ENCODE measurements around the gene VAC14.
A peak's percentile ranks its signal among the peaks of the same experiment; 100 is the strongest.

VAC14 gene

DNA sequence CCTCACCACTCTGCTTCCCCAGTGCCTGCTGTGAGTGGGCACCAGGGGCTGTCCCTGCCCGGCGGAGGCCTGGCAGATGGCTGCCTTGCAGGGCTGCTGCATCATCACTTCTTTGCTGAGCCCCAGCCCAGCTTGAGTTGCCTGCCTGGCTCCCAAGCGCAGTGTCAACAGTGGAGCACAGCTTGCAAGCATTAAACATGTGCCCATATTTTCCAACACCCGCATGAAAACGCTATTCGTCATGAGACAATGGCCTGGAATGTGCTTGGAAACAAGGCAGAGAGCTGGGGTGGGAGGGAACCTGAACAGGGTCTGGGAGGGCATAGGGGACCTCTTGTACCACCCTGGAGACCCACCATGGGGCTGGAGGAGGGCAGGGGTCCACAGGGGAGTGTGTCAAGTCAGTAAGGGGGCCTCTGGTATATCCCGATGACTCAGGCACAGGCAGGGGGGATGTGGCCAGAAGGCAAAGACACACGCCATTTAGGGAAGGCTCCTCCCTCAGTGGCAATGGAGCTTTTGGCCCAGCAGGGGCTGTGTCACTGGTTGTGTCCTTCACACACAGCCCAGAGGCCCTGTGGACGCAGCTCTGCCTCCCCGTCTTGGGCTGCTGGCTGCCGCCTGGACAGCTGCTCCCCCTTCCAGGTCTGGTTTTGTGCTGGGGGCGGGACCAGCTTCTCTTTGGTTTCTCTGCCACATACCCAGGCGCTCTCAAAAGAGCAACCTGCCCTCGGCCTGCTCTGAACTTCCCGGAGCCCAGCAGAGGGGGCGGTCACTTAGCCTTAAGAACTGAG lies 97.7 kb downstream of the VAC14 start:
- DNase-seq: peak; percentile 31

DNA sequence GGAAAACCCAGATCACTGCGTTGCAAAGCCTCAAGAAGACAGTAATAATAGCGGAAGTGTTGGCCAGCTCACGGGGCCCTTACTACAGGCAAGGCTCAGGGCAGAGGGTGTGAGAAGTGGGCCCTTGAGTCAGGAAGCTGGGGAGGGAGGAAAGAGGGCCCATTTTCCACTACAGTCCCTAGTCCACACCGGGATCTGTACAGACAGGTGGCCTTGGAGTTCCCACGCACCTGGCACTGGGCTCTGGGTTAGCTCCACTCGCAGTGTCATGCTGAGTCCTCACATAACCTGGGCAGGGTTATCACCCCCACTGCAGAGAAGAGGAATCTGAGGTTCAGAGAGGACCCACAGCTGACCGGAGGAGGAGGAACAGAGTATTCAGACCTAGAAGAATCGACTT lies 98.3 kb downstream of the VAC14 start:
- DNase-seq: no peak

- DNase-seq: no peak
Measured at GRCh38 chr16:70701998-70702397, 99.0 kb downstream of the VAC14 start.

DNA sequence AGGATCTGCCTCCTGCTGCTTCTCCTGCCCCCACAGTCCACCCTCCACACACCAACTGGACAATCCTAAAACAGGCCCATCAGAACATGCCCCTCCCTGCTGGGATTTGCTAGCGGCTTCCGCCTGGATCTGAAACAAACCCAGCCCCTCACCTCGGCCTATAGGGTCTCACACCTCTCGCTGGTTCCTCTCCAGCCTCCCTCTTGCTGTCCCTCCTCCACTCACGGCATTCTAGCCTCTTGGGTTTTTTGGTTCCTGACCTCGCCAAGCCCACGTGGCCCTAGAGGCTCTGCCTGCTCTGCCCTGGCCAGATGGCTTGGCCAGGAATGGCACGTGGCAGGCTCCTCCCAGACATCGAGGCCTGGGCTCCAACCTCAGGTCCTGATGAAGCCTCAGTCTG lies 99.4 kb downstream of the VAC14 start:
- no peak for DNase-seq

DNA sequence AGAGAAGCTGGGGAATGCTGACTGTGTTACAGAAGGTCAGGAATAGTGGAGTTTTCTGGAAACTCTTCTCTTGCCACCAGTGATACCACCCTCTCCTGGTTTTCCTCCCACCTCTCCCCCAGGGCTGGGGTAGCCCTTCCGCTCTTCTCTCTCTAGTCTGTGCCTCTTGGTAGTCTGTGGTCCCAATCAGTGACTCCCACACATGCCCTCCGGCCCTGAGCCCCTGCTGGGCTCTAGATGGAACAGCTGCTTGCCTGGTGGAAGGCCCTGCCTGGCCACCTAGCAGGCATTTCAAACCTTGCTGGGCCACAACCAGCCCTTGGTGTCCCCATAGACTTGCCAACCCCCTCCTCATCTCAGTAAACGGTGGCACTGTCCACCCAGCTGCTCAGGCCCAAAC lies 99.9 kb downstream of the VAC14 start:
- DNase-seq: no peak

GRCh38 chr16:70700101-70701020 lies 100.6 kb downstream of the VAC14 start:
- no peak for DNase-seq

DNA sequence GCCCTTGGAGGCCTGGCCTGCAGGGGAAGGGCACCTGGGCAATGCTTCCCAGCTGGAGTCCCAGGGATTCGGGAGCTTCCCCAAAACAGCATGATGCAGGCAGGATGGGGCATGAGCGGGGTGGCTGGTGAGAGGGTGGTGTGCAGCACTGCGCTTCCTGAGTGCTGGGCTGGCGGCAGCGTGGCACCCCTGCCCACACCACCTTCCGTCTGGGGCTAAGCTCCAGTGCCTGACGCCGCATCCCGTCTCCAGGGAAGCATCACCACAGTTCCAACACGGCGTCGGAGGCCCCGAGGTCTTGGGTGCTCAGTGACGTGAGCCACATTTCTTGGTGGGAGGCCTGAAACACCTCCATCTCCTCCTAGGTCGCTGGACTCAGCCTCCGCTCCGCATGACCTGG lies 101.3 kb downstream of the VAC14 start:
- no peak for DNase-seq

DNA sequence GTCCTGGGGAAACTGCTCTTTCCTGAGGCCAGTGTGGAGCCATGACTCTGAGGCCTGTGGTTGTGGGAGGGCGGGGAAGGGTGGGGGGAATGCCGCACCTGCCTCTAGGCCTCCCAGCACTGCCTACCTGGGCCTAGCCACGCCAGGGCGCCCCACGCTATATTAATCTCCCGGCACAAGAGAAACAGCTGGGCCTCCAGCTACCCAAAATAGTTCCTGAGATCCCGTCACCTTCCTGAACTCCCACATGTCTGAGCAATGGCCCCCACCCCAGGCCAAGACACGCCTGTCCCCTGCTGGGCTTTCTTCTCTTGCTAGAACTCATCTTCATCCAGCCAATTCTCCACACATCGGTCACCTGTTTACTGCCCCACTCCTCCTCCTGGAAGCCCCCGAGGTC lies 102.1 kb downstream of the VAC14 start:
- DNase-seq: no peak

DNA sequence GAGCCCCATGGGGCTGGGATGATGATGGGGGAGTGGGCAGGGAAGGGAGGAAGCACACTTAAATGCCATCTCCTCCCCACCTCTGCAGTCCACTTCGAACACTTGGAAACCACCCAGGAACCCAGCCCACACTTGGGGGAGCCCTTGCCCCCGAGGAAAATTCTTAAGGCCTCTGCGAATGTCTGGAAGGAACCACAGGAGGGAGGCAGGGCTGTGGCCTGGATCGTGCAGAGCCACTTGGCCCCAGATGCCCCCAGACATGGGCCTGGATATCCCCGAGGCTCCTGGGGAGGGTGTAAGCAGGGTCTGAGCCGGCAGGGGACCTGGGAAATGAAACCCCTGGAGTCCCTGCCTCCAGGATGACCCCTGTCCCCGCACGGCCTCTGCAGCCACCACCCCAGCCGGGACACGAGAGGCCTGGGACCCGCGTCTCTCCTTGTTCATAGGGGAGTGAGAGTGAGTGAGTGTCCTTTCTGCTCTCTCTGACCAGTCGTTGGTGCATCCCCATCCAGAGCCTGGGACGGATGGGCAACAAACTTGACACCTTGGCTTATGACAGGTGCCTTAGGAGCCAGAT lies 103.3 kb downstream of the VAC14 start:
- no peak for DNase-seq

- no peak for DNase-seq
Measured at GRCh38 chr16:70696952-70697593, 103.9 kb downstream of the VAC14 start.

DNA sequence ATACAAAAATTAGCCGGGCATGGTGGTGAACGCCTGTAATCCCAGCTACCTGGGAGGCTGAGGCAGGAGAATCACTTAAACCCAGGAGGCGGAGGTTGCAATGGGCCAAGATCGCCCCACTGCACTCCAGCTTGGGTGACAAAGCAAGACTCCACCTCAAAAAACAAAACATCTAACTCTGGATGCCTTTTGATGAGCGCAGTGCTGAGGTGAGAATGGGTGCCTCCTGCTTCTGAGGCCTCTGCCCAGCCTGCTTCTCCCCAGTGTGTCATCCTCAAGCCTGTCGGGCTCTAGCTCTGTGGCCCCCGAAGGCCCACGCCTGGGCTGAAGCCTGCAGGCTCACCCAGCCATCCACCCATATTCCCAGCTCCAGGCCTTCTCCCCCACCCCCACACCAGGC lies 104.6 kb downstream of the VAC14 start:
- DNase-seq: no peak

DNA sequence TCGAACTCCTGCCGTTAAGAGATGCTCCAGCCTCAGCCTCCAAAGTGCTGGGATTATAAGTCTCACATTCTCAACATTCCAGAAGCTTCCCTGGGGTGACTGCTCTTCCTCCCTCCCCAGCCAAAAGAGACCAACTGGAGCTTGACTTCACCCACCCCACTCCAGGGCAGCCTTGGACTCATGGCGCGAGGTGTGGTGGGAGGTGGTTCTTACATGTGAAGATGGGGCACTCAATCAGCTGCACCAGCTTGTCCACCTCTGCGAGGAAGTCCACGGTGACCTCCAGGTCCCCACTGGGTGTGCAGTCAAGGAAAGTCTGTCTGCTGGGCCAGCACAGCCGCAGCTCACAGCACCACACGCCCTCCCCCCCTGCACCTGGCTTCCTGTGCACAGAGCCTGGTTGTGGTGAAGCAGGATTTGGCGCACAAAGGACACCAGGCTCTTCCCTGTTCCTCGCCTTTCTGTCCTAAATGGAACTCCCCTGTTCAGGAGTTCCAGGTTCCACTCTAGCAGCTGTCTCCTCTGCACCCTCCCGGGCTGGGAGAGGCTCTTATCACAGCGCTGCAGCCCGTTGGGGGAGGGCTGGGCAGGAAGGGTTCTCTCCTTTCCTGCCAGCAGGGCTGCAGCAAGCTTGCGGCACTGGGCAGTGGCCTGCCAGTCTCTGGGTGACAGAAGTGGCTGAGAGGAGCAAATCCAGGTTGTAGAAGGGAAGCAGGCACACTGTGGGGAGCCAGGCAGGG lies 105.5 kb downstream of the VAC14 start:
- no peak for DNase-seq

GRCh38 chr16:70694868-70695218 lies 106.1 kb downstream of the VAC14 start:
- DNase-seq: no peak

- DNase-seq: peak; percentile 42
Measured at GRCh38 chr16:70694088-70694867, 106.7 kb downstream of the VAC14 start.

- DNase-seq: no peak
Measured at GRCh38 chr16:70692873-70693671, 107.9 kb downstream of the VAC14 start.

- no peak for DNase-seq
Measured at GRCh38 chr16:70692130-70692872, 108.7 kb downstream of the VAC14 start.

GRCh38 chr16:70691223-70692129 lies 109.5 kb downstream of the VAC14 start:
- DNase-seq: peak; percentile 39

- DNase-seq: no peak
Measured at GRCh38 chr16:70689970-70690891, 110.7 kb downstream of the VAC14 start.
